ENCODE measurements around the gene MYRFL.

Gene MYRFL

GRCh38 chr12:69824966-69825560, at the start of gene MYRFL:
Gene MYRFL, plus strand, starts transcription at chr12:69825227. Its CDS starts 291 bp downstream, at chr12:69825518.
- Histone ChIP-seq H3K36me3 (ENCODE audit: control insufficient read depth, low read length) (no peaks in the 10 kb centered on the region), H3K9me3 (ENCODE audit: control insufficient read depth, insufficient read depth, low read length) (no peaks in the 10 kb centered on the region), H4K20me1 (ENCODE audit: control insufficient read depth, insufficient read depth, low read depth, low read length) (no peaks in the 10 kb centered on the region), H3K4me1 (ENCODE audit: control insufficient read depth, low read length) (no peaks in the 10 kb centered on the region), H3K27ac (ENCODE audit: low read depth, low read length) (no peak within 1 kb of the TSS), H3K4me2 (ENCODE audit: low read length) (no peak within 1 kb of the TSS), H3K4me3 (ENCODE audit: low read length) (no peak within 1 kb of the TSS), H3F3A (ENCODE audit: control insufficient read depth, insufficient read depth) (no peaks in the 10 kb centered on the region), H3K79me2 (ENCODE audit: control insufficient read depth, low read length) (no peaks in the 10 kb centered on the region), H3K27me3 (ENCODE audit: control insufficient read depth, low read length) (peaks cover 6% of the 10 kb centered on the region; the same call in 1 of the 2 replicates), H3K9me2 (replicated peaks; ENCODE audit: control insufficient read depth, low read length) (no peaks in the 10 kb centered on the region)
- TF ChIP-seq EZH2phosphoT487 (IDR thresholded peaks at IDR 0.05; ENCODE audit: borderline replicate concordance, low read length), result no peak

GRCh38 chr12:69779928-69780327, 45.1 kb upstream of the MYRFL start:
- Histone ChIP-seq H3K4me1 (ENCODE audit: control insufficient read depth, low read length) (no peaks in the 10 kb centered on the region), H3K36me3 (ENCODE audit: control insufficient read depth, low read length) (peaks cover 7% of the 10 kb centered on the region), H3K27ac (ENCODE audit: low read depth, low read length) (no peak overlapping the region), H3K4me3 (ENCODE audit: low read length) (no peak overlapping the region), H3K79me2 (ENCODE audit: control insufficient read depth, low read length) (peaks cover 6% of the 10 kb centered on the region; the same call in 1 of the 2 replicates), H4K20me1 (ENCODE audit: control insufficient read depth, insufficient read depth, low read depth, low read length) (no peaks in the 10 kb centered on the region; the same call in 1 of the 2 replicates), H3K9me3 (ENCODE audit: control insufficient read depth, insufficient read depth, low read length) (no peaks in the 10 kb centered on the region), H3K4me2 (ENCODE audit: low read length) (no peak overlapping the region), H3K27me3 (ENCODE audit: control insufficient read depth, low read length) (no peaks in the 10 kb centered on the region), H3F3A (ENCODE audit: control insufficient read depth, insufficient read depth) (no peaks in the 10 kb centered on the region), H3K9me2 (replicated peaks; ENCODE audit: control insufficient read depth, low read length) (no peaks in the 10 kb centered on the region)
- TF ChIP-seq EZH2phosphoT487 (IDR thresholded peaks at IDR 0.05; ENCODE audit: borderline replicate concordance, low read length) (no peak), CTCF (IDR thresholded peaks at IDR 0.05; ENCODE audit: low read depth, low read length, poor library complexity, severe bottlenecking) (peak; percentile 77)

GRCh38 chr12:69783365-69783764, 41.7 kb upstream of the MYRFL start:
- Histone ChIP-seq H3K9me2 (replicated peaks; ENCODE audit: control insufficient read depth, low read length) (no peaks in the 10 kb centered on the region), H3K79me2 (ENCODE audit: control insufficient read depth, low read length) (peaks cover 6% of the 10 kb centered on the region; the same call in 1 of the 2 replicates), H3K27me3 (ENCODE audit: control insufficient read depth, low read length) (no peaks in the 10 kb centered on the region), H3K9me3 (ENCODE audit: control insufficient read depth, insufficient read depth, low read length) (no peaks in the 10 kb centered on the region), H3K4me2 (ENCODE audit: low read length) (no peak overlapping the region), H4K20me1 (ENCODE audit: control insufficient read depth, insufficient read depth, low read depth, low read length) (no peaks in the 10 kb centered on the region; the same call in 1 of the 2 replicates), H3F3A (ENCODE audit: control insufficient read depth, insufficient read depth) (no peaks in the 10 kb centered on the region), H3K4me1 (ENCODE audit: control insufficient read depth, low read length) (no peaks in the 10 kb centered on the region), H3K36me3 (ENCODE audit: control insufficient read depth, low read length) (peaks cover 19% of the 10 kb centered on the region), H3K27ac (ENCODE audit: low read depth, low read length) (no peak overlapping the region), H3K4me3 (ENCODE audit: low read length) (no peak overlapping the region)
- no peak for TF ChIP-seq EZH2phosphoT487 (IDR thresholded peaks at IDR 0.05; ENCODE audit: borderline replicate concordance, low read length)
- TF ChIP-seq CTCF (IDR thresholded peaks at IDR 0.05; ENCODE audit: low read depth, low read length, poor library complexity, severe bottlenecking), result no peak

- H3K9me3 ChIP-seq (ENCODE audit: control insufficient read depth, insufficient read depth, low read length), result no peaks in the 10 kb centered on the region; the same call in 1 of the 2 replicates
These were observed 35.7 kb upstream of the MYRFL start for GRCh38 chr12:69789351-69789750.

More at GRCh38 chr12:69789351-69789750, 35.7 kb upstream of the MYRFL start:
- Histone ChIP-seq H4K20me1 (ENCODE audit: control insufficient read depth, insufficient read depth, low read depth, low read length) (no peaks in the 10 kb centered on the region), H3K4me2 (ENCODE audit: low read length) (no peak overlapping the region), H3K4me3 (ENCODE audit: low read length) (no peak overlapping the region), H3K79me2 (ENCODE audit: control insufficient read depth, low read length) (no peaks in the 10 kb centered on the region), H3K36me3 (ENCODE audit: control insufficient read depth, low read length) (peaks cover 21% of the 10 kb centered on the region), H3F3A (ENCODE audit: control insufficient read depth, insufficient read depth) (no peaks in the 10 kb centered on the region), H3K9me2 (replicated peaks; ENCODE audit: control insufficient read depth, low read length) (no peaks in the 10 kb centered on the region), H3K4me1 (ENCODE audit: control insufficient read depth, low read length) (no peaks in the 10 kb centered on the region), H3K27ac (ENCODE audit: low read depth, low read length) (no peak overlapping the region), H3K27me3 (ENCODE audit: control insufficient read depth, low read length) (no peaks in the 10 kb centered on the region)
- TF ChIP-seq CTCF (IDR thresholded peaks at IDR 0.05; ENCODE audit: low read depth, low read length, poor library complexity, severe bottlenecking) (no peak), EZH2phosphoT487 (IDR thresholded peaks at IDR 0.05; ENCODE audit: borderline replicate concordance, low read length) (no peak)

Data from DOHH2 (cell line).